H7 (cell line): Measurements from ENCODE around the gene TGIF1. TPM values are rescaled to one million over a fixed set of nuclear protein-coding genes. Genes with fewer than 3 reads are reported as not detected.

Source experiments
- DNase-seq: peaks from one replicate; pipeline ENCODE4 v3.0.0; 2012
- H3K27me3 ChIP-seq: 2 replicates; pipeline ENCODE4 v1.6.0; 2011; ENCODE audit warnings: mild to moderate bottlenecking, low read length; ENCODE audit not compliant: control insufficient read depth, insufficient read depth
- H3K36me3 ChIP-seq: replicated peaks from 2 replicates; pipeline ENCODE4 v1.5.1; 2011; ENCODE audit warnings: low read length; ENCODE audit not compliant: control insufficient read depth, insufficient read depth
- H3K4me3 ChIP-seq: 2 replicates; pipeline ENCODE4 v1.5.1; 2011; ENCODE audit warnings: low read depth, mild to moderate bottlenecking, control low read depth, low read length, moderate library complexity; ENCODE audit not compliant: insufficient read depth
- total RNA-seq: library from RNA; depleted of rRNA; stranded (reverse); fragments of >200 nt; shearing (Covaris generic); gene quantifications from 2 replicates; pipeline ENCODE4 v1.2.3, GENCODE V29; 2014

The TGIF1 gene
- total RNA-seq, 1 experiment from 2014 or later: 333 TPM

DNA sequence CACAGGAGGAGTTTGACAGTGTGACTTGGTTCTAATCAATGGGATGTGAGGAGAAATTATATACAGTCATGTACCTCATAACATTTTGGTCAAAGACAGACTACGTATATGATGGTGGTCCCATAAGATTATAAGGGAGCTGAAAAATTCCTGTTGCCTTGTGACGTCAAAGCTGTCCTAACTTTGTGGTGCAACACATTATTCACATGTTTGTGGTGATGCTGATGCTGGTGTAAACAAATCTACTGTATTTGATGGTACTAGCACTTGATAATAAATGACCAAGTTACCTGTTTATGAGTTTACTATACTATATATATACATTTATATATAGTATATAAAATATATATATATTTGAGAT is 29.1 kb upstream of the TGIF1 start:
- Histone ChIP-seq H3K4me3 (no peak overlapping the region), H3K27me3 (no peaks in the 10 kb centered on the region), H3K36me3 (no peaks in the 10 kb centered on the region)
- DNase-seq: no peak

DNA sequence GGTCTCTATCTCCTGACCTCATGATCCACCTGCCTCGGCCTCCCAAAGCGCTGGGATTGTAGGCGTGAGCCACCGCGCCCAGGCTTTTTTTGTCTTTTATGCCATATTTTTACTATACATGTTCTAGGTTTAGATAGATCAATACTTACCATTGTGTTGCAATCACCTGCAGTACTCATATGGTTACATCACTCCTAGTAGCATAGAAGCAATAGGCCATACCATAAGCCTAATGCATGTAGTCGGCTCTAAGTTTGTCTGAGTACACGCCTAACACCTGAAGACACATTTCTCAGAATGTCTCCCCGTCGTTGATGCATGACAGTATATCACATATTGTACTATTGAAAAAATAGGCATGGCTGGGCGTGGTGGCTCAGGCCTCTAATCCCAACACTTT is 27.1 kb upstream of the TGIF1 start:
- DNase-seq: no peak

DNA sequence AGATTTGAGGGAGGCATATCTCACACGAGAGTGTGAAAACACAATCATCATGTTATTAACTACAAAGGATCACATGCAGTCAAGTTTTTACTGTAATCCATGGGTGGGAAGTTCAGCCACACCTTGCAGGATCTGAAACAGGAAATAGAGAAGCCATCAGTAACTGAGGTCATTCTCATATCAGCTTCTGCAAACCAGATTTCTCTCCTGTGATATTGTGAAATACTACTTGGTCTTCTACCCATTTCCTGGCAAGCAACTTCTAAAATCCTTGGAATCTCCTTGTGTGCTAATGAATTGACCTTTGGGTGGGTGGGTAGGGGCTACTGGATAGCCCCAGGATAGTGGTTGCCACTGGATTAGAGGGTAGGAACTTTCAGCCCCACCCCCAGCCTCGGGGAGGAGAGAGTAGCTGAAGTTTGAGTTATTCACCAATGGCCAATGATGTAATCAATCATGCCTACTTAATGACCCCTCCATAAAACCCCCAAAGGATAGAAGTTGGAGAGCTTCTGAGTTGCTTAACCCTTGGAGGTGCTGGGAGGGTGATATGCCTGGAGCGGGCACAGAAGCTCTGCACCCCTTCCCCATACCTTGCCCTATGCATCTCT is 25.6 kb upstream of the TGIF1 start:
- no peak overlapping the region for H3K4me3 ChIP-seq
- no peaks in the 10 kb centered on the region for H3K27me3 ChIP-seq
- no peak for DNase-seq
- no peaks in the 10 kb centered on the region for H3K36me3 ChIP-seq

More for the DNA sequence above, 27.1 kb upstream of the TGIF1 start:
- Histone ChIP-seq H3K27me3 (no peaks in the 10 kb centered on the region), H3K4me3 (no peak overlapping the region), H3K36me3 (no peaks in the 10 kb centered on the region)

DNA sequence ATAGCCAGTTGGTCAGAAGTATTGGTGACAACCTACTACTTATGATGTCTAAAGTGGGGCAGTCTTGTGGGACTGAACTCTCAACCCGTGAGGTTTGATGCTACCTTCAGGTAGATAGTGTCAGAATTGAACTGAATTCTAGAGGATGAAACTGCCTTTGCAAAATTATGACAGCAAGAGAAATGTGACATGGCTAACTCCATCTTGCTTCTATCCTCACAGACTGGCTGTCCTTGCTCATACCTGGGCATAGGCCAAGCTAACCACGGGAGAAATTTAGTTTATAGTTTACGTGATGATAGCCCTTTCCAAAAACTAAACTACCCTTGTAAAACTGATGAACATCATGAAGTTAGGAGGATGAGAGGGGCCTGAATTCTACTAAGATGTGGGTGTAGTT is 24.9 kb upstream of the TGIF1 start:
- DNase-seq: no peak
- Histone ChIP-seq H3K4me3 (no peak overlapping the region), H3K36me3 (no peaks in the 10 kb centered on the region), H3K27me3 (no peaks in the 10 kb centered on the region)

- Histone ChIP-seq H3K4me3 (no peak overlapping the region), H3K27me3 (no peaks in the 10 kb centered on the region)
- no peak for DNase-seq
Measured at GRCh38 chr18:3425446-3425845, 24.5 kb upstream of the TGIF1 start.

DNA sequence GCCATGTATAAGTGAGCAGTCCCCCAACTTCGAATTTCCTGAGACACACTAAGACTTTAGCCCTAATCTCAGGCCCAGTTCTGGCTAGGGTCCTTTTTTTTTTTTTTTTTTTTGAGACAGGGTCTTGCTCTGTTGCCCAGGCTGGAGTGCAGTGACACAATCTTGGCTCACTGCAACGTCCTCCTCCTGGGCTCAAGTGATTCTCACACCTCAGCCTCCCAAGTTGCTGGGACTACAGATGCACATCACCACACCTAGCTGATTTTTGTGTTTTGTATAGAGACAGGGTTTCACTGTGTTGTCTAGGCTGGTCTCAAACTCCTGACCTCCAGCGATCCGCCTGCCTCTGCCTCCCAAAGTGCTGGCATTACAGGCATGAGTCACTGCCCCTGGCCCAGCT is 23.9 kb upstream of the TGIF1 start:
- no peaks in the 10 kb centered on the region for H3K27me3 ChIP-seq
- no peak overlapping the region for H3K4me3 ChIP-seq
- no peaks in the 10 kb centered on the region for H3K36me3 ChIP-seq
- DNase-seq: no peak

More at GRCh38 chr18:3425446-3425845, 24.5 kb upstream of the TGIF1 start:
- H3K36me3 ChIP-seq: no peaks in the 10 kb centered on the region

DNA sequence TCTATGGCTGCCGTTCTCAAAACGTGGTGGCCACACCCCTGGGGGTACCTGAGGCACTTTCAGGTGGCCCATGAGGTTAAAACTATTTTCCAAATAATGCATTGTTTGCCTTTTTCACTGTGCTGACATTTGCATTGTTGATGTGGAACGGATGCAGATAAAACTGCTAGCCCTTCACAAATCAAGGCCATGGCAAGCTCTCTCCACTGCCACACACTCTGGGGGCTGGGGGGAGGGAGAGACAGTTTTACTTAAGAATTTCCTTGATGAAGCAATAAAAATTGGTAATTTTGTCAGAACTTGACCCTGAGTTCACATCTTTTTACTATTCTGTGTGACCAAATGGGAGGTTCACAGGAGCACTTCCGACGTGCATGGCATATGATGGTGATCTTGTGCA is 22.0 kb upstream of the TGIF1 start:
- no peak for DNase-seq
- Histone ChIP-seq H3K4me3 (no peak overlapping the region), H3K36me3 (no peaks in the 10 kb centered on the region), H3K27me3 (no peaks in the 10 kb centered on the region)

GRCh38 chr18:3429121-3429520 is 20.9 kb upstream of the TGIF1 start:
- no peak for DNase-seq
- Histone ChIP-seq H3K36me3 (no peaks in the 10 kb centered on the region), H3K4me3 (no peak overlapping the region), H3K27me3 (no peaks in the 10 kb centered on the region)

DNA sequence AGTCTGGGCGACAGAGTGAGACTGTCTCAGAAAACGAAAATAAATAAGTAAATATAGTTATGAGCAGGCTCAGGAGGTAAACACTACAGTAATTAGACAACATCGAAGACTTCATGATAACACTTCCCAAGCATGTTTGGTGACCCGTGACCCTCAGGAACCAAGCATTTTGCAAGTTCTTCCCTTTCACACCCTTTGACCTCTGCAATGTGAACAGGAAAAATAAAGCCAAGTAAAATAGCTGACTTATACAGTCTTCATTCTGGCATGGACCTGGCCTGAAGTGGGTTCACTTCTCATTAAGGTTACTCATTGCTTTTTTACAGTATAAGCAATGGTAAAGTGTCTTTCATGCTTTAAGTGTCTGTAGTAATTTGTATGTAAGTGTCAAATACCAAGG is 15.3 kb upstream of the TGIF1 start:
- Histone ChIP-seq H3K4me3 (no peak overlapping the region), H3K36me3 (no peaks in the 10 kb centered on the region), H3K27me3 (no peaks in the 10 kb centered on the region)
- no peak for DNase-seq

- Histone ChIP-seq H3K4me3 (no peak overlapping the region), H3K36me3 (no peaks in the 10 kb centered on the region), H3K27me3 (no peaks in the 10 kb centered on the region)
- no peak for DNase-seq
Measured at GRCh38 chr18:3440341-3440740, 9.6 kb upstream of the TGIF1 start.

GRCh38 chr18:3441290-3441689 is 8.7 kb upstream of the TGIF1 start:
- peak; percentile 53 for DNase-seq
- Histone ChIP-seq H3K27me3 (no peaks in the 10 kb centered on the region), H3K4me3 (no peak overlapping the region), H3K36me3 (no peaks in the 10 kb centered on the region)

- H3K27me3 ChIP-seq: no peaks in the 10 kb centered on the region
- H3K4me3 ChIP-seq: no peak overlapping the region
- no peak for DNase-seq
- no peaks in the 10 kb centered on the region for H3K36me3 ChIP-seq
Measured at GRCh38 chr18:3442919-3443318, 7.1 kb upstream of the TGIF1 start.

DNA sequence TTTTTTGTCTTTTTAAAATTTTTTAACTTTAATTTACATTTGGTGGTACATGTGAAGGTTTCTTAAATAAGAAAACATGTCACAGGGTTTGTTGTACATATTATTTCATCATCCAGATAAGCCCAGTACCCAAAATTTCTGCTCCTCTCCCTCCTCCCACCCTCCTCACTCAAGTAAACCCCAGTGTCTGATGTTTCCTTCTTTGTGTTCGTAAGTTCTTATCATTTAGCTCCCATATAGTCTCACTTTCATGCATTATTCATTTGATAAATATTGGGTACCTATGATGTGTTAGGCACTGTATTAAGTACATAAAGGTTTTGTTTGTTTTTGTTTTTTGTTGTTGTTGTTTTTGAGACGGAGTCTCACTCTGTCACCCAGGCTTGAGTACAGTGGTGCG is 5.7 kb upstream of the TGIF1 start:
- Histone ChIP-seq H3K4me3 (no peak overlapping the region), H3K36me3 (no peaks in the 10 kb centered on the region), H3K27me3 (no peaks in the 10 kb centered on the region)
- no peak for DNase-seq

DNA sequence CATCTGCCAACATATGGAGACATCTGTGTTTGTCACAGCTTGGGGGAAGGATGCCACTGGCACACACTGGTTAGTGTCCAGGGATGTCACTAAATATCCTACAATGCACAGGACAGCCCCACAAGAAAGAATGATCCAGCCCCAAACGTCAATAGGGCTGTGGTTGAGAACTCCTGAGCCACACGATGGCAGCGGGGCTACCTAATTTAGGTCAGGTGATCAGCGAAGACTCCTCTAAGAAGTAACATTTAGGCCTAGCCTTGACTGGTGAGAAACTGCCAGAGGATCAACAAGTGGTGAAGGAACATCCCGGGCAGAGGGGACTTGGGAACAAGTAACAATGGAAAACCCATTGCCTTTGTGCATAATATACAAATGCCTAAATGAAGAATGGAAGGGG is 5.0 kb upstream of the TGIF1 start:
- Histone ChIP-seq H3K4me3 (no peak overlapping the region), H3K27me3 (no peaks in the 10 kb centered on the region), H3K36me3 (no peaks in the 10 kb centered on the region)
- no peak for DNase-seq

GRCh38 chr18:3447068-3447894 is 2.7 kb upstream of the TGIF1 start:
- Histone ChIP-seq H3K27me3 (no peaks in the 10 kb centered on the region), H3K36me3 (no peaks in the 10 kb centered on the region), H3K4me3 (peak overlapping the region; percentile 54)
- peak; percentile 43 for DNase-seq
